Measurements from ENCODE around the gene PCED1B.

PCED1B gene

DNA sequence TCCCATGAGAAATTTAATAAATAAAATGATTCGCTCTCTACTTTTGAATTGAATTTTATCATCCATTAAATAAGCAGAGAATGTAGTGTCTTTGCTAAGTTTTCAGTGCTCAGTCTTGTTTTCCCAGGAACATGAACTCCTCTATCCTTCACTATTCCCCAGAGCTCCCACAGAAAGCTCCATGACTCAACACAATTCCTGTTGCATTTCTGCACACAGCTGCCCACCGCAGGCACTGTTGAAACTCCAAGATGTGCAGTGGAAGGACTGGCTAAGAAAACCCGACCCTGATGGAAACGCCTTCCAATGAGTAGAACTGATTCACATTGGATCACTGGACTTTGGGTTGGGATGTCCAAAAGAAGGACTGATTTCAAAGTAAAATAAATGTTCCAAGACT, 202.8 kb downstream of the PCED1B start:
- H3K4me3 ChIP-seq (ENCODE audit: low read depth, low read length) = no peak overlapping the region
- TF ChIP-seq, protein P1, sequence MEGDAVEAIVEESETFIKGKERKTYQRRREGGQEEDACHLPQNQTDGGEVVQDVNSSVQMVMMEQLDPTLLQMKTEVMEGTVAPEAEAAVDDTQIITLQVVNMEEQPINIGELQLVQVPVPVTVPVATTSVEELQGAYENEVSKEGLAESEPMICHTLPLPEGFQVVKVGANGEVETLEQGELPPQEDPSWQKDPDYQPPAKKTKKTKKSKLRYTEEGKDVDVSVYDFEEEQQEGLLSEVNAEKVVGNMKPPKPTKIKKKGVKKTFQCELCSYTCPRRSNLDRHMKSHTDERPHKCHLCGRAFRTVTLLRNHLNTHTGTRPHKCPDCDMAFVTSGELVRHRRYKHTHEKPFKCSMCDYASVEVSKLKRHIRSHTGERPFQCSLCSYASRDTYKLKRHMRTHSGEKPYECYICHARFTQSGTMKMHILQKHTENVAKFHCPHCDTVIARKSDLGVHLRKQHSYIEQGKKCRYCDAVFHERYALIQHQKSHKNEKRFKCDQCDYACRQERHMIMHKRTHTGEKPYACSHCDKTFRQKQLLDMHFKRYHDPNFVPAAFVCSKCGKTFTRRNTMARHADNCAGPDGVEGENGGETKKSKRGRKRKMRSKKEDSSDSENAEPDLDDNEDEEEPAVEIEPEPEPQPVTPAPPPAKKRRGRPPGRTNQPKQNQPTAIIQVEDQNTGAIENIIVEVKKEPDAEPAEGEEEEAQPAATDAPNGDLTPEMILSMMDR (IDR thresholded peaks at IDR 0.05; ENCODE audit: insufficient read depth, low read depth, low read length, missing control alignments) = no peak
- no peak for DNase-seq (ENCODE audit: low read depth)
